GM08714 (cell line): ENCODE results near the gene OR52E1.
"Not testable (repeated sequence)": the region's sequence is repeated elsewhere in the genome, so short reads cannot be mapped to it uniquely, and the experiment has no call there.

Source experiments
- H3K4me3 ChIP-seq: fragments of 200-500 bp; sonication (Bioruptor generic); 2 replicates; pipeline ENCODE4 v1.5.1; 2014; ENCODE audit warnings: mild to moderate bottlenecking, low read length, inconsistent platforms
- ZNF274 ChIP-seq: IDR thresholded peaks from 2 replicates; pipeline ENCODE4 v1.6.1; 2012; ENCODE audit warnings: mild to moderate bottlenecking, low read depth, low read length

Gene OR52E1

DNA sequence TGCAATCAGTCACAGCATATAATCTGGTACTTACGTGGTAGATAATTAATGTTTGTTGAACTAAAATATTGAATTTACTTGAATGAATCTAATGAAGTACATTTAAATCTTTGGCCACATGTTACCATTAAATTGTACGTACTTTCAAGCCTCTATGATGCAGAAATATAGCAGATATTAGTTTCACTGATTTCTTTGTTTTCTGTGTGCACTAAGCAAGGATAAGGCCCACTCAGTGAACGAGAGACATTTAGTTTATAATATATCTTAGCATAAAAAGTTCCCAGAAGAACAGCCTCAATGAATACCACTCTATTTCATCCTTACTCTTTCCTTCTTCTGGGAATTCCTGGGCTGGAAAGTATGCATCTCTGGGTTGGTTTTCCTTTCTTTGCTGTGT lies at the start of gene OR52E1:
TSS of gene OR52E1 (plus strand) at position 301 of the 400 bp plus-strand sequence.
- TF ChIP-seq ZNF274 = no peak
- no peak within 1 kb of the TSS for H3K4me3 ChIP-seq

DNA sequence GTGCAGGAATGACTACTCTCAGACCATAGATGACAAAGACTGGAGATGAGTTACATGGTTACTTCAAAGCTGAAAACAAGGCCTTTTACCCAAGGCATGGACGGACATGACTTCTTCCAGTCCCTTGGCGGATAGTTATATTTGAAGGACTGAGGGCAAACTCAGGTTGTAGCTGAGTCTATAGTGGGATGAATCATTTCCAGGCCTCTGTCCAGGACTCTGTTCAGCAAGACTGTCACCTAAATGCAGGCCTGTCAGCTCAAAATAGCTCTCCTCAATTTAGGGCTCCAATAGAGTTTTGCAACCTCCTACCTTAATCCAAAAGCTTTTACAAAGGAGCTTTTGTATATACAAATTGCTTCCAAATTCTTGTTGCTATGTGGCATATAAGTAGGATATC lies 47.4 kb upstream of the OR52E1 start:
- H3K4me3 ChIP-seq = no peak overlapping the region
- no peak for TF ChIP-seq ZNF274

DNA sequence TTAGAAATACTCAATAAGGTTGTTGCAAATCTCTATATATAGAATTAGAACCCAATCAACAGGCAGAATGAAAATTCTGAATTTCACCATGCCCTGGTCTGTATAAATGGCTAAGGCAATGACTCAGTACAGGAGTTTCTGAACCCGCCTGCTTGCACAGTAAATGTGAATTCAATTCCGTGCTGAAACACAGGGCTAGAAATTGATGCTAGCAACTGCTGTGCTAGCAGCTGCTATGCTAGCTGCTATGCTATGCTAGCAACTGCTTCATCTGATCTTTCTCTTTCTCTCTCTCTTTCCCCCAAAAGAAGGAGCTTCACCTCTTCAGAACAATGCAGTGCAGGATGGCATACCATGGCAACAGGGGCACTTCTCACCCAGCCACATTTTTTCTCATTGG lies 32.7 kb upstream of the OR52E1 start:
- TF ChIP-seq ZNF274 = no peak
- no peak overlapping the region for H3K4me3 ChIP-seq

DNA sequence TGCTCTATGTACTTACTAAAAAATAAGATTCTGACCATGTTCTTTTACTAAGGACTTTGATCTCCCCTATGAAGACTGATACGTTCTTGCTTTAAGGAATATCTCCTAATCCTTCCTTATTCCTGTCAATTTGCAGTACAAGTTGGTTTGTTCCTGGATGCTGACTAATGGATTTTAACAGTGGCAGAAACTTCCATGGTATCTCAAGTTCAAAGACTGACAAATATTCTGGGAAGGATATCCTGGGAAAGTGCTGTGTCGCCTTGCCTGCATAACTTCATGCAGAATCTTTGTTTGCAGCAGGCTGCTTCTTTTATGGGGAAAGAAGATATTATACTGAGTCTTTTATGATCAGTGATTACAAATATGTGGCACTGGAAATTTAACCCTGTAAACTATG lies 31.4 kb upstream of the OR52E1 start:
- no peak for TF ChIP-seq ZNF274
- no peak overlapping the region for H3K4me3 ChIP-seq

DNA sequence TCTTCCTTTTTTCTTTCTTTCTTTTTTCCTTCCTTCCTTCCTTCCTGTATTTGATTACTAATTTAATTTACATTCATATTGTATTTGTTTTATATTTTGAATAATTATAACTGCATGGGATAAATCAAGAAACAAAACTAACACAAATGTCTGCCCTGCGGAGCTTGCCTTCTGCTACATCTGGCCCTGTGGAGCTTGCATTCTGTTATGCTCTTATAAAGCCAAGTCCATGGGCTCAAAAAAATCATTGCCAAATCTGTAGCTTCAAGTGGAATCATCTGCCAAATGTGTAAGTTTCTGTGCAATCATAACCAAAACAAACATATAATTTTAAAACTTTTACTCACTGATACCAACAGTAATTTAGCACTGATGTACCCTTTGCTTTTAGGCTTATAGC lies 31.0 kb upstream of the OR52E1 start:
- no peak overlapping the region for H3K4me3 ChIP-seq
- TF ChIP-seq ZNF274 = no peak

DNA sequence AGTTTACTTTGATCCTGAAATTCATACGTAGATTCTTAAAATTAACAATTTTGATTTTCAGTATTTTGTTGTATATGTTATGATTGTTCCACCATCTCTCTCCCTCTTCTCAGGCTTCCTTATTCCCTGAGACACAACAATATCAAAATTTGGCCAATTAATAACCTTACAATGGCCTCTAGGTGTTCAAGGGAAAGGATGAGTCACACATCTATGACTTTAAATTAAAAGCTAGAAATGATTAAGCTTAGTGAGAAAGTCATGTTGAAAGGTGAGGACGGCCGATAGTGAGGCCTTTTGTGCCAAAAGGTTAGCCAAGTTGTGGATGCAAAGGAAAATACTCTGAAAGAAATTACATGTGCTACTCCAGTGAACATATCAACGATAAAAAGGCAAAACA lies 28.5 kb upstream of the OR52E1 start:
- TF ChIP-seq ZNF274 = no peak
- no peak overlapping the region for H3K4me3 ChIP-seq

DNA sequence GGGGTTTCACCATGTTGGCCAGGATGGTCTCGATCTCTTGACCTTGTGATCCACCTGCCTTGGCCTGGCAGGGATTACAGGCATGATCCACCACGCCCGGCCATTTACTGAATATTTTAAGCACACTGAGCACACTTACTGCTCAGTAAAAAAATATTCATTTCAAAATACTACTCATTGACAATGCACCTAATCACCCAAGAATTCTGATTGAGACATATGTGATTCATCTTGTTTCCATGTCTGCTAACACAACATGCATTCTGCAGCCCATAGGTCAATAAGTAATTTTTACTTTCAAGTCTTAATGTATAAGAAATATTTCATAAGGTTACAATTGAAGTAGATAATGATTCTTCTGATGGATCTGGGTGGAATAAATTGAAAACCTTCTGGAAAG lies 27.3 kb upstream of the OR52E1 start:
- no peak overlapping the region for H3K4me3 ChIP-seq
- TF ChIP-seq ZNF274 = no peak

DNA sequence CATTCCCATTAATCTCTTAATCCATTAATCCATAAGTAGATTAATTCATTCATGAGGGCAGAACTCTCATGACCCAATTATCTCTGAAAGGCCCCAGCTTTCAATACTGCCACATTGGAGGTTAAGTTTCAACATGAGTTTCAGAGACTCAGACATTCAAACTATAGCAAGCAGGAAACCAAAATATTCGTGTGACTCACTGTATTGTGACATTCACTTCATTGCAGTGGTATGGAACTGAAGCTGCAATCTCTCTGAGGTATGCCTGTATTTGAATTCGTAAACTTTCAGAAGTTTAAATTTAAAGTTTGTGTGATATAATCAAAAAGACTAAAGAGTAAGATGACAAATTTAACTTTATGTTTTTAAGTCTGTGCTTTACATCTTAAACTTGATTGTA lies 26.0 kb upstream of the OR52E1 start:
- no peak overlapping the region for H3K4me3 ChIP-seq
- no peak for TF ChIP-seq ZNF274

DNA sequence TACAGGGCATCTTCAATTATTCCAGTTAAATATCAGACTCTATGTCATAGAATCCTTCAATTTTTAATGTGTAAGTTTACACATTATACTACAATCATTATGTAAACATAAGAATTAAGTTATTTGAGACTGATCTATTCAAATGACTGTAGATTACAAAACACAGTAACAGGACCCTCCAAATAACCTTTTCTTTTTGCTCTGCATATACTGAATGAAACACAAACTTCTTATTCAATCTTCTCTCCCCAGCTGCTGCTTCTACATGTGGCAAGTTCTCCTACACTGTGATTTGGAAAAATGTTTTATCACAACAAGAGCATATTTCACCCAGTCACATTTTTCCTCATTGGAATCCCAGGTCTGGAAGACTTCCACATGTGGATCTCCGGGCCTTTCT lies 23.1 kb upstream of the OR52E1 start, which contains the start of gene OR52J3:
TSS of gene OR52J3 (plus strand) at position 301 of the 400 bp plus-strand sequence. CDS start at position 301, 0 bp downstream.
- no peak within 1 kb of the TSS for H3K4me3 ChIP-seq
- no peak for TF ChIP-seq ZNF274

DNA sequence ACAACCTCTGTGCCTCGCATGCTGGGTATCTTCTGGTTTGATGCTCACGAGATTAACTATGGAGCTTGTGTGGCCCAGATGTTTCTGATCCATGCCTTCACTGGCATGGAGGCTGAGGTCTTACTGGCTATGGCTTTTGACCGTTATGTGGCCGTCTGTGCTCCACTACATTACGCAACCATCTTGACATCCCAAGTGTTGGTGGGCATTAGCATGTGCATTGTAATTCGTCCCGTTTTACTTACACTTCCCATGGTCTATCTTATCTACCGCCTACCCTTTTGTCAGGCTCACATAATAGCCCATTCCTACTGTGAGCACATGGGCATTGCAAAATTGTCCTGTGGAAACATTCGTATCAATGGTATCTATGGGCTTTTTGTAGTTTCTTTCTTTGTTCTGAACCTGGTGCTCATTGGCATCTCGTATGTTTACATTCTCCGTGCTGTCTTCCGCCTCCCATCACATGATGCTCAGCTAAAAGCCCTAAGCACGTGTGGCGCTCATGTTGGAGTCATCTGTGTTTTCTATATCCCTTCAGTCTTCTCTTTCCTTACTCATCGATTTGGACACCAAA lies 22.5 kb upstream of the OR52E1 start:
- no peak overlapping the region for H3K4me3 ChIP-seq
- no peak for TF ChIP-seq ZNF274

DNA sequence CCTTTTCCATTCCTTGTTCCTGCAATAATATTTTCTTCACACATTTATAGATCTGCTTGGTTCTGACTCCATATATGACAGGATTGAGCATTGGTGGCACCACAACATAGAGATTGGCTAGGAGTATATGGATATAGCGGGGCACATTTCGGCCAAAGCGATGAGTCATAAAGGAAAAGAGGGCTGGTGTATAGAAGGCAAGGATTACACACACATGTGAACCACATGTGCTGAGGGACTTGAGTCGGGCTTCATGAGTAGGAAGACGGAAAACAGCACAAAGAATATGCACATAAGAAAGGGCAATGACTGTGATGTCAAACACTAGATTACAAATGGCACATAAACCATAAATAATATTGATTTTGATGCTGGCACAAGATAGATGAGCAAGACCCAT lies 10.7 kb upstream of the OR52E1 start:
- not testable (repeated sequence) for H3K4me3 ChIP-seq

DNA sequence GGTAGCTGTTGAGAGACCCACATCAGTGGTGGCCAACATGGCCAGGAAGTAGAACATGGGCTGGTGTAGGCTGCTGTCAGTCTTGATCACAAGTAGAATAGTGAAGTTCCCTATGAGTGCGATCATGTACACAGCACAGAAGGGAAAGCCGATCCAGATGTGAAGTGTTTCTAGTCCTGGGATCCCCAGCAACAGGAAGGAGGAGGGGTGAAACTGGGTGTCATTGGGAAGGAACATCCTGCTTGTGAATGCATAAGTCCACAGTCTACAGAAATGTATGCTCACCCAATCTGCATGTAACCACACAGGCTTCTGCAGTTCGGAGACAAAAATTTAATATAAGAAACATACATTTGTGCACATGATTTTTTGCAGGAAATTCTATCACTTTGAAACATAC lies 10.0 kb upstream of the OR52E1 start, which contains the start of gene OR52E2:
TSS of gene OR52E2 (minus strand) at position 237 of the 400 bp plus-strand sequence. CDS start at position 237, 0 bp downstream.
- no peak for TF ChIP-seq ZNF274
- no peak within 1 kb of the TSS for H3K4me3 ChIP-seq

DNA sequence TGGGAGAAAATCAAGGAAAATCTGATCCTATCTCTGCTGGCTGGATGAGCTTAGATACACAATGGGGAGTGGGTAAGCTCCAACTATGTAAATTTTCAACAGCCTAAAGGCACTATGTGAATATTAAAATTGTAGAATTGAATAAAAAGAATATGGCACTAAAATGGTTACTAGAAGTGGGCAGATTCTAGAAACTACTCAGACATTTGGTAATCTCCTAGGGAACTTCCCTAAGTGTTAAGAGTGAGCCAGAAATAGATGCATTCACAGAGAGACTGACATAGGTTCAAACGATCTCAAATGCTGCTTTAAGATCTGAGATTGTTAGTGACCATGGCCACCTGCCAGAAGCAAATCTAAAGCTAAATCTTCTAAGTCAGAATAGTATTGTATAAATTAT lies 4.3 kb upstream of the OR52E1 start:
- H3K4me3 ChIP-seq = no peak overlapping the region
- no peak for TF ChIP-seq ZNF274

DNA sequence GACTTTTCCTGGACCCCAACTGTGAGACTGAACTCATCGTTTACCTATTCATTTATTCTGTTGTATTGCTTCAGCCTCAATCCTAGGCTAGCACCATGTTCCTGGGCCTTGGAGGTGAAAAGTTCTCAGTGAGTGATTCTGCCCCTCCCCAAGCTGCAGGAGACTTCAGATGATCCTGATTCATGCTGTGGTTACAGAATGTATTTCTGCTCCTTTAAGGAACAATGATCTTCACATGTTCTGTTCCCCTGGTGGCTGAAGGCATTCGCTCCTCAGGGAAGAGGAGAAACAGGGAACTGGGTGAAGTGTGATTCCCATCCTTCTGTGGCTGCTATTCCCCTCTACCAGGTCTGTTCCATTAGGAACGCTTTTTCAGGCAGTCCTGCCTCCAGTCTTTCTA lies 2.4 kb downstream of the OR52E1 start:
- TF ChIP-seq ZNF274 = no peak
- no peak overlapping the region for H3K4me3 ChIP-seq

DNA sequence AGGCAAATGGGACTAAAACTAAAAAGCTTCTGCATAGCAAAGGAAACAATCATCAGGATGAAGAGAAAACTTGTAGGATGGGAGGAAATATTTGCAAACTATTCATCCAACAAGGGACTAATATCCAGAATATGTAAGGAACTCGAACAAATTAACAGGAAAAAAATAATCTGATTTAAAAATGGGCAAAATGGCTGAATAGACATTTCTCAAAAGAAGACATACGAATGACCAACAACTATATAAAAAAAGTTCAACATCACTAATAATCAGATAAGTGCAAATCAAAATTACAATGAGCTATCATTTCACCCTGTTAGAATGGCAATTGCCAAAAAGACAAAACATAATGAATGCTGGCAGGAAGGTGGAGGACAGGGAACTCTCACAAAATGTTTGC lies 12.0 kb downstream of the OR52E1 start:
- no peak for TF ChIP-seq ZNF274
- no peak overlapping the region for H3K4me3 ChIP-seq

DNA sequence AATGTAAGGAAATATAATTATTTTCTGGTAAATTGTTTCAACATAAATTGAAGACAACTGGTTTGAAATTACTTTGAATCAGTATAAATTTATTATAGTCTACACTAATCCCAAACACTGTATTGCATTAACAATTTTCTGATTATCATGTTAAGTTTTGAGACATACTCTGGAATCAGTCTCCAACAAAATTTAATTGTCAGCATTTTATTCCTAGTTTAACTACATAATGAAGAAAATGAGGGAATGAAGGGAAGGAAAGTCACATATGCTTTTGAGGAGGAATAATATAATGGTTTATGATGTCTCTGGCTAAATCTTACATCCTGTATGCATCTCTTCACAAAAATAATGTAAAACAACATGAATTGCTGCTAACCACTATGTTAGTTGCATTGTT lies 14.2 kb downstream of the OR52E1 start:
- TF ChIP-seq ZNF274 = no peak
- H3K4me3 ChIP-seq = no peak overlapping the region
